H1 (cell line): ENCODE data around the gene RIMBP2.
A peak's percentile ranks its signal among the peaks of the same experiment; 100 is the strongest.

Source experiments
- ATF3 ChIP-seq: IDR thresholded peaks from 2 replicates; pipeline ENCODE4 v1.6.1; 2011; ENCODE audit warnings: low read depth, mild to moderate bottlenecking, low read length; ENCODE audit not compliant: insufficient read depth
- CBX5 ChIP-seq: fragments of 300-800, 300-1000 bp; sonication (generic); IDR thresholded peaks from 2 replicates; pipeline ENCODE4 v1.7.1; 2016; ENCODE audit warnings: antibody characterized with exemption, low read length, low read depth
- CEBPB ChIP-seq: IDR thresholded peaks from 2 replicates; pipeline ENCODE4 v1.6.1; 2012; ENCODE audit warnings: low read depth, low read length
- CHD2 ChIP-seq: IDR thresholded peaks from 2 replicates; pipeline ENCODE4 v1.6.1; 2012; ENCODE audit warnings: low read length, improper control_type of control experiment
- CTCF ChIP-seq, 3 experiments: IDR thresholded peaks; 1 replicate in 2 of 3; 2 replicates in 1 of 3; pipeline versions ENCODE4 v1.5.1 to v1.6.1; 2011; ENCODE audit warnings: low read length in 3 of 3, mild to moderate bottlenecking in 3 of 3, inconsistent platforms in 2 of 3, low read depth in 1 of 3, moderate library complexity in 1 of 3; ENCODE audit not compliant: insufficient read depth in 1 of 3; ENCODE audit errors: control extremely low read depth in 1 of 3
- EZH2 ChIP-seq: fragments of 200-600 bp; sonication (generic); IDR thresholded peaks from 2 replicates; pipeline ENCODE4 v1.7.1; 2012; ENCODE audit warnings: low read depth, mild to moderate bottlenecking, moderate library complexity, low read length, inconsistent platforms; ENCODE audit not compliant: severe bottlenecking
- JUN ChIP-seq: IDR thresholded peaks from 2 replicates; pipeline ENCODE4 v1.6.1; 2011; ENCODE audit warnings: low read depth, mild to moderate bottlenecking, improper control_type of control experiment, low read length
- JUND ChIP-seq: IDR thresholded peaks from 2 replicates; pipeline ENCODE4 v1.6.1; 2011; ENCODE audit warnings: mild to moderate bottlenecking, improper control_type of control experiment, low read length
- KDM4A ChIP-seq: IDR thresholded peaks from one replicate; pipeline ENCODE4 v1.7.1; 2012; ENCODE audit warnings: low read depth, mild to moderate bottlenecking, moderate library complexity, low read length, inconsistent platforms; ENCODE audit not compliant: severe bottlenecking
- NRF1 ChIP-seq: IDR thresholded peaks from 2 replicates; pipeline ENCODE4 v1.6.1; 2011; ENCODE audit warnings: mild to moderate bottlenecking, low read depth, low read length, improper control_type of control experiment
- POLR2A ChIP-seq, 2 experiments: IDR thresholded peaks; 1 replicate in 1 of 2; 2 replicates in 1 of 2; pipeline ENCODE4 v1.6.1; 2011; ENCODE audit warnings: low read depth in 2 of 2, low read length in 2 of 2, mild to moderate bottlenecking in 2 of 2; ENCODE audit errors: control extremely low read depth in 1 of 2
- SIX5 ChIP-seq: IDR thresholded peaks from 2 replicates; pipeline ENCODE4 v1.6.1; 2011; ENCODE audit warnings: mild to moderate bottlenecking, low read depth, low read length
- YY1 ChIP-seq: IDR thresholded peaks from 2 replicates; pipeline ENCODE4 v1.6.1; 2011; ENCODE audit warnings: low read depth, mild to moderate bottlenecking, low read length
- ZNF274 ChIP-seq: IDR thresholded peaks from 2 replicates; pipeline ENCODE4 v1.7.0; 2012; ENCODE audit warnings: low read length, borderline replicate concordance; ENCODE audit errors: extremely low read depth

DNA sequence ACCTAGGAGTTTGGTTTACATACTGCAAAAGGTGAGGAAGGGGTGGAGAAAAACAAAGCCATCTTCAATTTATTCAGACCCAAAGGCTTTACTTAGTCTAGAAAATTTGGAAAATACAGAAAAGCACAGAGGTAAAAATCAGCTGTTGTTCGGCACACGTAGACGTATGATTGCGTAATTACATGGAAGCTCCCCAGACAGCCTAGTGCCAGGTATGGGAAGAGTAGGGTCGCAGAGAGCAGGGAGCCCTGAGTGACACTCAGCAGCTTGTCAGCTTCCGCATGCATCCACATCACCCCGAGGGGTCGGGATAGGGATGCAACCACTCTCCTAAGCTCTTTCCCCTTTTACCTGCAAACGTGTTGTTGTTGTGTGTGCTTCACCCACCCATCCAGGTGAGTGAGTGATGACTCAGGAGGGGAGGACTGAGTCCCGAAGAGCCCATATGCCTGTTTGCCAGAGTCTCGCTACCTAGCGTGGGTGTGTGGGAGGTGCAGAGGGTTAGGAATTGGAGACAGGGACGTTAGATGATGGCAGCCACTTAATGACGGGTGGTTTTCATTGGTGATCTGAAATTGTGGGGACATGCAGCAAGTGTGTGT is 358.3 kb downstream of the RIMBP2 start:
- TF ChIP-seq CHD2: no peak
- TF ChIP-seq CTCF (IDR thresholded peaks at IDR 0.05; ENCODE audit: control extremely low read depth in 1 of 3, insufficient read depth in 1 of 3, low read depth in 1 of 3, low read length in 3 of 3): no peak
- TF ChIP-seq NRF1: no peak
- TF ChIP-seq CEBPB: peak; percentile 88
- no peak for TF ChIP-seq JUND
- no peak for TF ChIP-seq YY1
- no peak for TF ChIP-seq SIX5
- no peak for TF ChIP-seq ATF3
- no peak for TF ChIP-seq EZH2
- TF ChIP-seq JUN: no peak
- no peak for TF ChIP-seq ZNF274
- no peak for TF ChIP-seq KDM4A
- TF ChIP-seq POLR2A (IDR thresholded peaks at IDR 0.05; ENCODE audit: control extremely low read depth in 1 of 2, low read depth in 2 of 2, low read length in 2 of 2): no peak
- TF ChIP-seq CBX5: no peak
